IgD-negative memory B cell (primary cell): ENCODE data around the gene ADAM12. TPM values are rescaled to one million over a fixed set of nuclear protein-coding genes. Genes with fewer than 3 reads are reported as not detected.
A peak's percentile ranks its signal among the peaks of the same experiment; 100 is the strongest.
"Not testable (repeated sequence)": the region's sequence is repeated elsewhere in the genome, so short reads cannot be mapped to it uniquely, and the experiment has no call there.

Experiments
- H3K27ac Mint-ChIP-seq, 3 donors: one replicate each; pipeline ENCODE4 v1.8.0; 2020 to 2022; ENCODE audit warnings: mild to moderate bottlenecking in 3 of 3, mixed read lengths in 3 of 3, moderate library complexity in 1 of 3
- H3K27me3 Mint-ChIP-seq: one replicate; pipeline ENCODE4 v1.8.0; 2021; ENCODE audit warnings: mixed read lengths
- H3K36me3 Mint-ChIP-seq: one replicate; pipeline ENCODE4 v1.8.0; 2020; ENCODE audit warnings: mild to moderate bottlenecking, mixed read lengths
- H3K4me1 Mint-ChIP-seq, 3 donors: one replicate each; pipeline ENCODE4 v1.8.0; 2020 to 2022; ENCODE audit warnings: mixed read lengths in 3 of 3, mild to moderate bottlenecking in 1 of 3
- H3K4me3 Mint-ChIP-seq, 4 donors: one replicate each; pipeline ENCODE4 v1.8.0; 2020 to 2022; ENCODE audit warnings: mild to moderate bottlenecking in 4 of 4, mixed read lengths in 4 of 4, moderate library complexity in 3 of 4
- H3K9me3 Mint-ChIP-seq, 3 donors: one replicate each; pipeline ENCODE4 v1.8.0; 2020 to 2021; ENCODE audit warnings: mixed read lengths in 3 of 3, mild to moderate bottlenecking in 1 of 3
- polyA plus RNA-seq: library from polyadenylated mRNA; unstranded; fragments of 300-500 nt; fragmentation: Illumina TruSeq; gene quantifications from one replicate; pipeline ENCODE4 v1.2.3, GENCODE V29; 2021

The ADAM12 gene
- polyA plus RNA-seq, 1 donor from 2014 or later, result not detected

- Mint-ChIP-seq H3K4me3 (no peak overlapping the region), H3K27ac (no peak overlapping the region), H3K4me1 (peaks cover 0 to 2% (median 1%) of the 10 kb centered on the region in 3 donors), H3K9me3 (peaks cover 0 to 4% (median 0%) of the 10 kb centered on the region in 3 donors), H3K36me3 (no peaks in the 10 kb centered on the region), H3K27me3 (peaks cover 10% of the 10 kb centered on the region)
These were observed 336.1 kb downstream of the ADAM12 start for GRCh38 chr10:126052171-126052570.

- peaks cover 0 to 4% (median 0%) of the 10 kb centered on the region in 3 donors for H3K9me3 Mint-ChIP-seq
- peak overlapping the region in 1 of 4 donors; percentile 34 for H3K4me3 Mint-ChIP-seq
- no peak overlapping the region for H3K27ac Mint-ChIP-seq
- H3K36me3 Mint-ChIP-seq, result no peaks in the 10 kb centered on the region
- peaks cover 6% of the 10 kb centered on the region for H3K27me3 Mint-ChIP-seq
- peaks cover 0 to 2% (median 1%) of the 10 kb centered on the region in 3 donors for H3K4me1 Mint-ChIP-seq
These were observed 338.2 kb downstream of the ADAM12 start for GRCh38 chr10:126049759-126050700.

GRCh38 chr10:126047749-126048148 lies 340.5 kb downstream of the ADAM12 start:
- not testable (repeated sequence) for H3K36me3 Mint-ChIP-seq, H3K9me3 Mint-ChIP-seq, H3K27me3 Mint-ChIP-seq, H3K4me1 Mint-ChIP-seq, H3K4me3 Mint-ChIP-seq
- peak overlapping the region in 1 of 3 donors; percentile 47 for H3K27ac Mint-ChIP-seq

- no peaks in the 10 kb centered on the region for H3K36me3 Mint-ChIP-seq
- H3K4me3 Mint-ChIP-seq, result no peak overlapping the region
- peaks cover 0 to 4% (median 0%) of the 10 kb centered on the region in 3 donors for H3K9me3 Mint-ChIP-seq
- no peak overlapping the region for H3K27ac Mint-ChIP-seq
- peaks cover 3% of the 10 kb centered on the region for H3K27me3 Mint-ChIP-seq
- peaks cover 9 to 12% (median 10%) of the 10 kb centered on the region in 3 donors for H3K4me1 Mint-ChIP-seq
These were observed 341.4 kb downstream of the ADAM12 start for GRCh38 chr10:126046831-126047230.

- peaks cover 0 to 4% (median 0%) of the 10 kb centered on the region in 3 donors for H3K9me3 Mint-ChIP-seq
- peaks cover 13 to 20% (median 17%) of the 10 kb centered on the region in 3 donors for H3K4me1 Mint-ChIP-seq
- peak overlapping the region in 2 of 3 donors; percentile 46 to 65 for H3K27ac Mint-ChIP-seq
- no peaks in the 10 kb centered on the region for H3K36me3 Mint-ChIP-seq
- H3K27me3 Mint-ChIP-seq, result peaks cover 2% of the 10 kb centered on the region
- H3K4me3 Mint-ChIP-seq, result no peak overlapping the region
These were observed 342.4 kb downstream of the ADAM12 start for GRCh38 chr10:126045861-126046260.

- peak overlapping the region in 1 of 4 donors; percentile 43 for H3K4me3 Mint-ChIP-seq
- peak overlapping the region in 2 of 3 donors; percentile 95 to 100 for H3K27ac Mint-ChIP-seq
- peaks cover 0 to 4% (median 0%) of the 10 kb centered on the region in 3 donors for H3K9me3 Mint-ChIP-seq
- H3K4me1 Mint-ChIP-seq, result peaks cover 17 to 29% (median 20%) of the 10 kb centered on the region in 3 donors
- H3K36me3 Mint-ChIP-seq, result peaks cover 3% of the 10 kb centered on the region
- H3K27me3 Mint-ChIP-seq, result no peaks in the 10 kb centered on the region
These were observed 344.9 kb downstream of the ADAM12 start for GRCh38 chr10:126043389-126043788.

GRCh38 chr10:126042906-126043305 lies 345.4 kb downstream of the ADAM12 start:
- peaks cover 0 to 4% (median 0%) of the 10 kb centered on the region in 3 donors for H3K9me3 Mint-ChIP-seq
- H3K36me3 Mint-ChIP-seq, result peaks cover 3% of the 10 kb centered on the region
- H3K4me1 Mint-ChIP-seq, result peaks cover 18 to 29% (median 24%) of the 10 kb centered on the region in 3 donors
- H3K27ac Mint-ChIP-seq, result peak overlapping the region; percentile 95 to 100 (median 100)
- H3K27me3 Mint-ChIP-seq, result no peaks in the 10 kb centered on the region
- H3K4me3 Mint-ChIP-seq, result no peak overlapping the region

- Mint-ChIP-seq H3K4me1 (peaks cover 18 to 31% (median 24%) of the 10 kb centered on the region in 3 donors), H3K36me3 (peaks cover 3% of the 10 kb centered on the region)
These were observed 345.9 kb downstream of the ADAM12 start for GRCh38 chr10:126042354-126042753.

GRCh38 chr10:126041804-126042231 lies 346.5 kb downstream of the ADAM12 start:
- peaks cover 3% of the 10 kb centered on the region for H3K36me3 Mint-ChIP-seq
- H3K9me3 Mint-ChIP-seq, result no peaks in the 10 kb centered on the region
- peak overlapping the region; percentile 77 to 90 (median 84) for H3K4me3 Mint-ChIP-seq
- peak overlapping the region; percentile 95 to 100 (median 100) for H3K27ac Mint-ChIP-seq
- H3K4me1 Mint-ChIP-seq, result peaks cover 20 to 34% (median 26%) of the 10 kb centered on the region in 3 donors
- H3K27me3 Mint-ChIP-seq, result no peaks in the 10 kb centered on the region

More at GRCh38 chr10:126042354-126042753, 345.9 kb downstream of the ADAM12 start:
- Mint-ChIP-seq H3K27ac (peak overlapping the region; percentile 95 to 100 (median 100)), H3K27me3 (no peaks in the 10 kb centered on the region), H3K4me3 (peak overlapping the region; percentile 77 to 90 (median 84)), H3K9me3 (no peaks in the 10 kb centered on the region)

GRCh38 chr10:126041117-126041516 lies 347.2 kb downstream of the ADAM12 start:
- Mint-ChIP-seq H3K27me3 (no peaks in the 10 kb centered on the region), H3K4me1 (peaks cover 27 to 41% (median 33%) of the 10 kb centered on the region in 3 donors), H3K36me3 (peaks cover 3% of the 10 kb centered on the region), H3K27ac (peak overlapping the region; percentile 95 to 100 (median 100)), H3K4me3 (peak overlapping the region in 2 of 4 donors; percentile 27 to 89), H3K9me3 (no peaks in the 10 kb centered on the region)

GRCh38 chr10:126037946-126038345 lies 350.3 kb downstream of the ADAM12 start:
- no peaks in the 10 kb centered on the region for H3K27me3 Mint-ChIP-seq
- H3K4me1 Mint-ChIP-seq, result peaks cover 28 to 43% (median 33%) of the 10 kb centered on the region in 3 donors
- peak overlapping the region in 2 of 4 donors; percentile 26 to 41 for H3K4me3 Mint-ChIP-seq
- peaks cover 6% of the 10 kb centered on the region for H3K36me3 Mint-ChIP-seq
- H3K9me3 Mint-ChIP-seq, result peaks cover 0 to 11% (median 3%) of the 10 kb centered on the region in 3 donors
- peak overlapping the region in 2 of 3 donors; percentile 14 to 100 for H3K27ac Mint-ChIP-seq

GRCh38 chr10:126036515-126036914 lies 351.8 kb downstream of the ADAM12 start:
- peaks cover 6% of the 10 kb centered on the region for H3K36me3 Mint-ChIP-seq
- no peaks in the 10 kb centered on the region for H3K27me3 Mint-ChIP-seq
- peak overlapping the region in 2 of 4 donors; percentile 9 to 13 for H3K4me3 Mint-ChIP-seq
- peak overlapping the region; percentile 7 to 44 (median 8) for H3K27ac Mint-ChIP-seq
- H3K4me1 Mint-ChIP-seq, result peaks cover 19 to 31% (median 22%) of the 10 kb centered on the region in 3 donors
- peaks cover 0 to 11% (median 3%) of the 10 kb centered on the region in 3 donors for H3K9me3 Mint-ChIP-seq

- H3K4me3 Mint-ChIP-seq, result no peak overlapping the region
- H3K36me3 Mint-ChIP-seq, result peaks cover 6% of the 10 kb centered on the region
- no peaks in the 10 kb centered on the region for H3K27me3 Mint-ChIP-seq
- peaks cover 0 to 11% (median 3%) of the 10 kb centered on the region in 3 donors for H3K9me3 Mint-ChIP-seq
- peak overlapping the region in 1 of 3 donors; percentile 13 for H3K27ac Mint-ChIP-seq
- H3K4me1 Mint-ChIP-seq, result peaks cover 14 to 19% (median 15%) of the 10 kb centered on the region in 3 donors
These were observed 353.7 kb downstream of the ADAM12 start for GRCh38 chr10:126034586-126034985.

GRCh38 chr10:126029999-126030398 lies 358.3 kb downstream of the ADAM12 start:
- peaks cover 2% of the 10 kb centered on the region for H3K27me3 Mint-ChIP-seq
- no peak overlapping the region for H3K4me3 Mint-ChIP-seq
- peaks cover 3 to 17% (median 10%) of the 10 kb centered on the region in 3 donors for H3K9me3 Mint-ChIP-seq
- H3K36me3 Mint-ChIP-seq, result peaks cover 3% of the 10 kb centered on the region
- no peaks in the 10 kb centered on the region for H3K4me1 Mint-ChIP-seq
- no peak overlapping the region for H3K27ac Mint-ChIP-seq

GRCh38 chr10:126027692-126028091 lies 360.6 kb downstream of the ADAM12 start:
- peaks cover 0 to 10% (median 7%) of the 10 kb centered on the region in 3 donors for H3K9me3 Mint-ChIP-seq
- H3K27me3 Mint-ChIP-seq, result peaks cover 2% of the 10 kb centered on the region
- H3K36me3 Mint-ChIP-seq, result no peaks in the 10 kb centered on the region
- H3K27ac Mint-ChIP-seq, result peak overlapping the region in 1 of 3 donors; percentile 25
- no peaks in the 10 kb centered on the region for H3K4me1 Mint-ChIP-seq
- H3K4me3 Mint-ChIP-seq, result no peak overlapping the region
